Inflammatory macrophage (primary cell): ENCODE results near the gene ASB3.

ENCODE experiments used
- DNase-seq, 2 donors: peaks; one replicate each; pipeline ENCODE4 v3.0.0-alpha.2; 2020 to 2022

ASB3 gene

DNA sequence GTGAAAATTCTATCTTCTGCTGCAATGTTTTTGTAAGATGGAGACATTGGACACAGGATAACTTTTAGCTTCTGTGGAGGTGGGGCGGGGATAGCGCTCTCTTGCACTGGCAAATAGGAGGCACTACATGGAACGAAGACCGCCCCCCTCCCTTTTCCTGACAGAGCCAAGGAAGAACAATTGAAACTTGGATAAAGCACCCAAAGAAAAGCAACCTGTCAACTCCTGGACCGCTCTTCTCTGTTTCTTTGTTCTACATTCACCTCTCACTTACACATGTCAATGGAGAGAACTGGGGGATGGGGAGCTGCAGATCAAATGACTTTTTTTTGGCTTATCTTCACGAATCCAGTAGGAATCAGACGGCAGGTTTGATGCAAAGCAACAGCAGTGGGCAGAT lies 145.5 kb downstream of the ASB3 start:
- DNase-seq = no peak

DNA sequence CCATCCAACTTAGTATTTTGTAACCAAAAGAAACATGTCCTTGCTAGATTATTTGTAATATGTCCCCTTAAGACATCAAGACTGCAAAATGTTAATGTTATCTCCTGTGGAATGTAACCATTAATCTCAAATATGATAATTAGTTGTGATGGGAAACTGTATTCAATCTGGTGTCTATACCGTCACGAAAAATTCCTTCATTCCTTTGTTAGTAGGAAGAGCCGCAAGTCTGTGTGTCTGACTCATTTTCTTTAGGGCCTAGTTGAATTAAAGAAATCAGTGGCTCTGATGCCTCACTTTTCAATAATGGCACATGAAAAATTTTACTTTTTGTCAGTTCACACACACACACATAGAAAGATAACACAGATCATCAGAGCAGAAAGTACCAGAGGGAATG lies 146.3 kb downstream of the ASB3 start:
- no peak for DNase-seq

DNA sequence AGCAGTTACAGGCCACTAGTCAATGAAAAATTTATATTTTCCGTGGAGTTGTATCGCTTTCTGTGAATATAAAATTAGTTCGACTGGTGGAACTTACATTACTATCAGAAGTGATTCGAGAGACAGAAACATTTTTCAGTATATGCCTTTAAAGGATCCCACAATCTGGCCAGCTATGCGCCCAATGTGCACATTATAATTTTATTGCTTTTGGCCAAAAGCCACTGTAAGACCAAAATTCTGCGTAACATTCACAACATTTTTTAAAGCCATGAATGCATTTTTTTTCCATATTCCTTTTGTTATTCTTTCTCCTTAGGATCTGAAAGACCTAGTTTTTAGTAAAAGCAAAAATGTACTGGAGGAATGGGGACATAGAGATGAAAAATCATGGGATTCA lies 150.2 kb downstream of the ASB3 start:
- no peak for DNase-seq

DNA sequence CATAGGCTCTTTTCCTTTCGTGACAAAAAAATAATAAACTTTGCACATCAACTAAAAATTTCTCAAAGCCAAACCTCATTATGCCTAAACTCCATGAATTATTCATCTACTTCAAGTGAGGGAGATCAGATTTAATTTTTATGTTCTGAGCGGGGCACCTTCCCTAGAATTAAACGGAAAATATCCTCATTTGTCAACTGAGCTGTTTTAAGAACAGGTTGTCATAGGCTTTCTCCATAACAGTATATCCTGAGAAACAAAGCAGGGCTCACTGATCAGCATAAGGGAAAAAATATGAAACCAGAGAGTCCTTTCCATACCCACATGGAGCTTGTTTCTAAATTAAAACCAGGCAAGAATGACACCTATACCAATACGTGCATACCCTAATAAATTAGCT lies 150.6 kb downstream of the ASB3 start:
- DNase-seq = no peak

- no peak for DNase-seq
Measured at GRCh38 chr2:53635694-53636093, 151.1 kb downstream of the ASB3 start.

- DNase-seq = no peak
Measured at GRCh38 chr2:53633441-53633840, 153.3 kb downstream of the ASB3 start.

- no peak for DNase-seq
Measured at GRCh38 chr2:53632714-53633113, 154.0 kb downstream of the ASB3 start.

DNA sequence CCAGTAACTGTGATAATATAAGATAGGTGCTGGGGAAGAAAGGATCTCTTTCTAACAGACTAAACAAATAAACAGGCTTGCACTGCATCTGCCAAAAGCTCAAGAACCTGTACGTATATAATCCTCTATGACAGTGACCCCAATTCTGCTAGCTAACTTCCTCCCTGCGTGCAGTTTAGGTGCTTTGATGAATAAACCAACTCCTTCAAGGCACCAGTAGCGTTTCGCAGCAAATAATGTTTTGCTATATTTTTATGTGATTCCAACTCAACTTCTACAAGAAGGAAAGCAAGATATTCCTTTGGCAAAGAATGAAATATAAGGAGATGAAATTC lies 154.7 kb downstream of the ASB3 start:
- DNase-seq = no peak

- no peak for DNase-seq
Measured at GRCh38 chr2:53631313-53632125, 155.2 kb downstream of the ASB3 start.

- DNase-seq = no peak
Measured at GRCh38 chr2:53630026-53630606, 156.6 kb downstream of the ASB3 start.

- no peak for DNase-seq
Measured at GRCh38 chr2:53629501-53629900, 157.3 kb downstream of the ASB3 start.

DNA sequence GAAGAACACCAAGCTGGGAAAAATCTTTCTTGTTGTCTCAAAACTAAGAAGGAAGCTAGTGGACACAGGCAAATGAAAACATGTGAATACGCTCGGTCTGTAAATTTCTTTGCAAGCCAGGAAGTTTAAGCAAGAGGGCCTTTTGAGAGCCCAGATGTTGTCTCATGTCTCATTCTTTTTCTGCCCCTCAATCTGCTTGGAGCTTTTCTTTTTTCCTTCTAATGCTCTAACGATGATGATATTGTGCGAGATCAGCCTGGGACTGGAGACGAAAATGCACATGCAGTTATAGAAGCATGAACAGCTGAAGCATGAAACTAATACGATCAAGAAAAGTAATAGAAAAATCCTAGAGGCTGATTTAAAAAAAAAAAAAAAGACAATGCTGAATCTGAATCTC lies 157.8 kb downstream of the ASB3 start:
- no peak for DNase-seq

DNA sequence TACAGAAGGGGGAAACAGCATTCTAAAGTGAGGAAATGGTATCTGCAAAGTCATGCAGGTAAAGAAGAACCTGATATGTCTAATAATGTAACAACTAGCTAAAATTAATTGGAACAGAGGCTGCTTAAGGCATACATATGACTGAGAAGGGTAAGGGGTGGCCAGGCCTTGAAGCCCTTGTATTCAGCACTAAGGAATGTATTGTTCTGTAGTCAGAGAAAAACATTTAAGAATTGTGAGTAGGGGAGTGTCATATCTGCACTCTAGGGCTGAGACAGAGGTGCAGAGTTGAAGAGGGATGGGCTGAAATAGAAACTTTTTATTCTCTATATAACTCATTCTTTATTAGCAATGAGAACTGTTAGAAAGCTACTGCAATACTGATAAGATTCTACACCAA lies 164.6 kb downstream of the ASB3 start:
- no peak for DNase-seq

DNA sequence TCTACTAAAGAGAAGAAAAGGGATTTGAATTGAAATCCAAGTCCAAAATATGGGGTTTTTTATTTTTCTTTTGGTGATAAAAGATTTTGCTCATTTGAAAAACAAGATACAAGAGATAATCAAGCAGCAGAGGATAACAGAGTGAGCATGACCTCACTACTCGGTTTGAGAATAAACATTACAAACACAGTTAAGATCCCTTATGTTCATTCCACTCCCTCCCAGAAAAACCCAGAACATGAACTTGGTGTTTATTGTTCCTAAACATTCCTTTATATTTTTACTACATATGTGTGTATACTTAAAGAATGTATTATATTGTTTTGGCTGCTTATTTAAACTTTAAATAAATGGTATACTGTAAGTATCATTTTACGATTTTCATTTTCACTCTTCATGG lies 165.8 kb downstream of the ASB3 start:
- DNase-seq = no peak
